Measurements from ENCODE around the gene MFSD12. TPM values are rescaled to one million over a fixed set of nuclear protein-coding genes. Genes with fewer than 3 reads are reported as not detected.

The MFSD12 gene
- total RNA-seq, 1 donor from 2014 or later = 95.9 TPM

DNA sequence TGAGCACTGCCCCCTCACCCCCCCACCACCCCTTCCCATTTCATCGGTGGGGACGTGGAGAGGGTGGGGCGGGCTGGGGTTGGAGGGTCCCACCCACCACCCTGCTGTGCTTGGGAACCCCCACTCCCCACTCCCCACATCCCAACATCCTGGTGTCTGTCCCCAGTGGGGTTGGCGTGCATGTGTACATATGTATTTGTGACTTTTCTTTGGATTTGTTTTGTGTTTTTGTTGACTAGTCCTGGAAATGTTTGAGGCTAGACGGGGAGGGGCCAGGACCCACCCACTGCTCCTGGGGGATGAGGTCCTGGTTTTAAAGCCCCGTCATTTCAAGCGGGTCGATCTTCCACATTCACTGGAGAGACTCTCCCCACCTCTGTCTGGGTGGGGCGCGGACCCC lies 21.4 kb downstream of the MFSD12 start:
- TF ChIP-seq, protein P1, sequence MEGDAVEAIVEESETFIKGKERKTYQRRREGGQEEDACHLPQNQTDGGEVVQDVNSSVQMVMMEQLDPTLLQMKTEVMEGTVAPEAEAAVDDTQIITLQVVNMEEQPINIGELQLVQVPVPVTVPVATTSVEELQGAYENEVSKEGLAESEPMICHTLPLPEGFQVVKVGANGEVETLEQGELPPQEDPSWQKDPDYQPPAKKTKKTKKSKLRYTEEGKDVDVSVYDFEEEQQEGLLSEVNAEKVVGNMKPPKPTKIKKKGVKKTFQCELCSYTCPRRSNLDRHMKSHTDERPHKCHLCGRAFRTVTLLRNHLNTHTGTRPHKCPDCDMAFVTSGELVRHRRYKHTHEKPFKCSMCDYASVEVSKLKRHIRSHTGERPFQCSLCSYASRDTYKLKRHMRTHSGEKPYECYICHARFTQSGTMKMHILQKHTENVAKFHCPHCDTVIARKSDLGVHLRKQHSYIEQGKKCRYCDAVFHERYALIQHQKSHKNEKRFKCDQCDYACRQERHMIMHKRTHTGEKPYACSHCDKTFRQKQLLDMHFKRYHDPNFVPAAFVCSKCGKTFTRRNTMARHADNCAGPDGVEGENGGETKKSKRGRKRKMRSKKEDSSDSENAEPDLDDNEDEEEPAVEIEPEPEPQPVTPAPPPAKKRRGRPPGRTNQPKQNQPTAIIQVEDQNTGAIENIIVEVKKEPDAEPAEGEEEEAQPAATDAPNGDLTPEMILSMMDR (IDR thresholded peaks at IDR 0.05) = no peak
- Histone ChIP-seq H3K36me3 (peaks cover 56% of the 10 kb centered on the region), H3K27me3 (no peaks in the 10 kb centered on the region), H3K27ac (no peak overlapping the region), H3K4me3 (no peak overlapping the region), H3K9me3 (no peaks in the 10 kb centered on the region), H3K4me1 (no peaks in the 10 kb centered on the region)
- intact Hi-C loops (cut with DNase I) = no loop called here
- ATAC-seq = no peak
- no peak for DNase-seq

GRCh38 chr19:3535563-3535965 lies 21.8 kb downstream of the MFSD12 start:
- TF ChIP-seq, protein P1 (IDR thresholded peaks at IDR 0.05) = no peak
- no peaks in the 10 kb centered on the region for H3K9me3 ChIP-seq
- H3K4me3 ChIP-seq = no peak overlapping the region
- ATAC-seq = no peak
- H3K36me3 ChIP-seq = peaks cover 60% of the 10 kb centered on the region
- H3K27me3 ChIP-seq = no peaks in the 10 kb centered on the region
- no peak overlapping the region for H3K27ac ChIP-seq
- intact Hi-C loops (cut with DNase I) = no loop called here
- no peak for DNase-seq
- H3K4me1 ChIP-seq = no peaks in the 10 kb centered on the region

DNA sequence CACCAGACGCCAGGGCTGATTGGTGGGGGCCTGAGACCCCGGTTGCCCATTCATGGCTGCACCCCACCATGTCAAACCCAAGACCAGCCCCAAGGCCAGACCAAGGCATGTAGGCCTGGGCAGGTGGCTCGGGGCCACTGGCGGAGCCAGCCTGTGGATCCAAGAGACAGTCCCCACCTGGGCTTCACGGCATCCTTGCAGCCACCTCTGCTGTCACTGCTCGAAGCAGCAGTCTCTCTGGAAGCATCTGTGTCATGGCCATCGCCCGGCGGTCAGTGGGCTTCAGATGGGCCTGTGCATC lies 22.2 kb downstream of the MFSD12 start:
- no peak for DNase-seq
- Histone ChIP-seq H3K36me3 (peaks cover 61% of the 10 kb centered on the region), H3K4me3 (no peak overlapping the region), H3K9me3 (no peaks in the 10 kb centered on the region), H3K27me3 (no peaks in the 10 kb centered on the region), H3K27ac (no peak overlapping the region), H3K4me1 (no peaks in the 10 kb centered on the region)
- no peak for ATAC-seq
- TF ChIP-seq, protein P1 (IDR thresholded peaks at IDR 0.05) = no peak
- intact Hi-C loops (cut with DNase I) = no loop called here

DNA sequence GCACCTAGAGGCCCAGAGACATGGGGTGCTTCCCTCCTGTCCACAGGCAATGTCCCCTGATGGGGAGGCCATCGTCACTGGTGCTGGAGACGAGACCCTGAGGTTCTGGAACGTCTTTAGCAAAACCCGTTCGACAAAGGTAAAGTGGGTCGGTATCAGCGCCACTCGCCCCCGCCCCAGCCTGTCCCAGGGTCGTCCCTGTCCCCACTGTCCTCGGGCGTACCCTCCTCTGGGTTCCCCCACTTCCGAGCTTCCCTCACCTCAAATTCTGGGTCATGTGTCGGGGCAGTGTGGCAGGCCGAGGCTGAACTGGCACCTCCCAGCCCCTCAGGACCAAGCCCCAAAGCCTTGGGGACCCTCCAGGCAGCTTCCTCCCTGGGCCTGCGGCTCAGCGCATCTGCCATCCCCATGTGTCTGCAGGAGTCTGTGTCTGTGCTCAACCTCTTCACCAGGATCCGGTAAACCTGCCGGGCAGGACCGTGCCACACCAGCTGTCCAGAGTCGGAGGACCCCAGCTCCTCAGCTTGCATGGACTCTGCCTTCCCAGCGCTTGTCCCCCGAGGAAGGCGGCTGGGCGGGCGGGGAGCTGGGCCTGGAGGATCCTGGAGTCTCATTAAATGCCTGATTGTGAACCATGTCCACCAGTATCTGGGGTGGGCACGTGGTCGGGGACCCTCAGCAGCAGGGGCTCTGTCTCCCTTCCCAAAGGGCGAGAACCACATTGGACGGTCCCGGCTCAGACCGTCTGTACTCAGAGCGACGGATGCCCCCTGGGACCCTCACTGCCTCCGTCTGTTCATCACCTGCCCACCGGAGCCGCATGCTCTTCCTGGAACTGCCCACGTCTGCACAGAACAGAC lies 22.8 kb downstream of the MFSD12 start:
- no peak overlapping the region for H3K27ac ChIP-seq
- H3K36me3 ChIP-seq = peaks cover 61% of the 10 kb centered on the region
- intact Hi-C loops (cut with DNase I) = no loop called here
- H3K4me1 ChIP-seq = no peaks in the 10 kb centered on the region
- ATAC-seq = no peak
- DNase-seq = no peak
- H3K4me3 ChIP-seq = no peak overlapping the region
- H3K9me3 ChIP-seq = no peaks in the 10 kb centered on the region
- H3K27me3 ChIP-seq = no peaks in the 10 kb centered on the region
- TF ChIP-seq, protein P1 (IDR thresholded peaks at IDR 0.05) = no peak

DNA sequence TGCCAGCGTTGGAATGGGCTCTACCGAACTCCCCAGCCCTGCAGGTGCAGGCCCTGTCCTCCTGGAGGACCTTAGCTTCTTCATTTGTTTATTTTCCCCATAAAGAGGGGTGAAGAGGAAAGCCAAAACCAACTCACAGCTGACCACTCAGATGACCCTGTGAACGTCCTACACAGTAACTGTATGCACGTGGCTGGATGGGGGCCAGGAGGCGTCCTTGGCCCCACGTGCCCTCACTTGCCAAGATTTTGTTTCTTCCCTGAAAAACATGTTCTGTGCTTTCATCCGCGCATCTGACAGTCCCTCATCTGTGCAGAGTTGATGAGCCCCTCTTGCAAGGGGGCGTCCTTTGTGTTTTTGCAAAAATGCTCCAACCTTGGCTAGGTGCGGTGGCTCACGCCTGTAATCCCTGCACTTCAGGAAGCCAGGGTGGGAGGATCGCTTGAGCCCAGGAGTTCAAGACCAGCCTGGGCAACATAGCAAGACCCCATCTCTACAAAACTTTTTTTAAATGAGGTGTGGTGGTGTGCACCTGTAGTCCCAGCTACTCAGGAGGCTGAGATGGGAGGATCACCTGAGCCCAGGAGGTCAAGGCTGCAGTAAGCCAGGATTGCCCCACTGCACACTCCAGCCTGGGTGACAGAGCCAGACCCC lies 23.7 kb downstream of the MFSD12 start:
- ATAC-seq = no peak
- no peak for DNase-seq
- Histone ChIP-seq H3K36me3 (peaks cover 61% of the 10 kb centered on the region), H3K27me3 (no peaks in the 10 kb centered on the region), H3K4me1 (no peaks in the 10 kb centered on the region), H3K4me3 (no peak overlapping the region), H3K9me3 (no peaks in the 10 kb centered on the region), H3K27ac (no peak overlapping the region)
- intact Hi-C loops (cut with DNase I) = no loop called here
- TF ChIP-seq, protein P1 (IDR thresholded peaks at IDR 0.05) = no peak
